ENCODE measurements around the gene FAM13C.

The FAM13C gene

DNA sequence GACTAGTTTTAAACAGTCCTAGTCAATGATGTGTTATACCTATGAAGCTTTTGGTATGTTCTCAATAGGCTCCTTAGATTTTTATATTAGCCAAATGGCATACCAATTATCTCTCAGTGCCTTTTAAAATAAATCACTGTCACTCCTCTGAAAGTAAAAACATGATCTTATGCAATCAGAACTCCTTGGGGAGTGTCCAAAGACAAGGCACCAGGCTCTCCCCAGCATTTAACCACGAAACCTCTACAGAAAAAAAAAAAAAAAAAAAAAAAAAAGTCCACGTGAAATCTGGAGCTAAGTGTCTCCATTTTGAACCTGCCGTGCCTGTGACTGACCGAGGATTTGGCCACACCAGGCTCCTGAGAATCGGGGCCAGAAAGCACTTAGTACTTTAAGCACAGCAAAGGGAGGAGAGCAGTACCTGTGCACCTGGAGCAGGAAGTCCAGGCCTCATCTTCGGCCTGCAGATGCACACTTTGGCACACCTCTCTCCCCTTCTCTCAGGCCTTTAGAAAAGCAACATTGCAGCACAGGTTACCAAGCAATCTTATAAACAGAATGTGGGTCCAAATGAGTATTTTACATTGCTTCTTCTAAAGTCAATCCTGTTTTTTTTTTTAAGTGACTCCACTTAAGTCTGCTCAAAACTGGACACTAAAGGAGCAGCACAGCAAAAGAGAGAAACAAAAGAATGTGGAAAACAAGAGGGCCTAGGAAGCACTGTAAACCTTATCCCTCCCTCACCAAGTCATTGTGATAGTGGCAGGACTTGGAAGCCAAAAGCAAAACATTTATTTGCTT lies 1.5 kb downstream of the FAM13C start:
- no peak for DNase-seq

GRCh38 chr10:59358576-59358975 lies 3.8 kb downstream of the FAM13C start:
- DNase-seq = no peak

- DNase-seq = no peak
Observed at GRCh38 chr10:59354434-59354833, 7.9 kb downstream of the FAM13C start.

DNA sequence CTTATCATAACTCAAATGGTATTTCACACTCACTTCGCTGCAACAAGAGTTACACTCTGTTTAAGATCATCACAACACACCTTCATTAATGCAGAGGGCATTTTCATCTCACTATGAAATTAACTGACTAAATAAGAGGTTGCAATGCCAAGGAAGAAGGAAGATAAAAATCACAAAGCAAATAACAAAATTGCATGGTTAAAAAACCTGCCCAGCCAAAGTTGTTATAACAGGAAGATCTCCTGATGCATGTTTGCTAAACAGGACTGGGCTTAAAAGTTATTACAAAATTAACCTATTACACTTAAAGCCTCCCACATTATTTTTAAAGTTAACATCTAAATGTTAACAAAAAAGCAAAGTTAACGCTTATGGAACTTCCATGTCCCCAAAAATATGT lies 11.8 kb downstream of the FAM13C start:
- DNase-seq = no peak

- DNase-seq = no peak
Observed at GRCh38 chr10:59346321-59346720, 16.0 kb downstream of the FAM13C start.

DNA sequence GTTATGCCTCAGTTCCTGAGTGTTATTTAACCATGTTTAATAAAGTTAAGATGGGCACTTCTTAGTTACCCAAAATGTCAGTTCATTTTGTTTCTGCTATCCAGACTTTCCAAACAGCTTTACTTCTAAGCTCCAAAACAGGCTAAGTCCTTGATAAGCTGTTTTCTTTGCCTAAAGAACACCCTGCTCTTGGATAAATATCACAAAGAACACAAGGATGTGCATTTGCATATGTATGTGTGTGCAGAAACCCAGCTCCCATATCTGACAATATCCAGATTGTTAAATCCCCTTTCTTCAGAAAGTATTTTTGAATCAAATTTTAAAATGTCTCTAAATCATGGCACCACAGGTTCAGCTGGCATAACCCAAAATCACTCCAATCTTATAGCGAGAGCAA lies 19.6 kb downstream of the FAM13C start:
- DNase-seq = no peak

- DNase-seq = no peak
Observed at GRCh38 chr10:59342000-59342399, 20.3 kb downstream of the FAM13C start.

GRCh38 chr10:59340285-59340684 lies 22.1 kb downstream of the FAM13C start:
- DNase-seq = no peak

- DNase-seq = no peak
Observed at GRCh38 chr10:59339351-59339750, 23.0 kb downstream of the FAM13C start.

GRCh38 chr10:59337201-59337652 lies 25.1 kb downstream of the FAM13C start:
- DNase-seq = no peak

DNA sequence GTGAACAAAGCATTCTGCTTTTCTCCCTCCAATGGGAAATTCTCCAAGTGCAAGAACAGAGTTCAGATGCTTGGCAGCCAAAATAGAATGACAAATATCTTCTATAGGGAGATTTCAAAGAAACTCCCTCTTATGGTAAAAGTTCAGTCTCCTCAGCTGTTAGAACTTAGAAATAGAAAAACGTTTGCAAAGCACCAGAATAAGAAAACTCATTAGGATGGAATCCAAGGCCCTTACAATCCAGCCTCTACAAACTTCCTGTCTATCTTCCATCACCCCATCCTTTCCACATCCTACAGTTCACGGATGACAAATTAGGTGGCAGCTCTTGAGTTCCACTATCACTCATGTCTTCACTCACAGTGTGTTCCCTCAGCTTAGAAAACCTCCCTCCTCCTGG lies 25.7 kb downstream of the FAM13C start:
- no peak for DNase-seq

- DNase-seq = no peak
Observed at GRCh38 chr10:59335497-59335896, 26.9 kb downstream of the FAM13C start.

GRCh38 chr10:59333701-59334100 lies 28.6 kb downstream of the FAM13C start:
- DNase-seq = no peak

DNA sequence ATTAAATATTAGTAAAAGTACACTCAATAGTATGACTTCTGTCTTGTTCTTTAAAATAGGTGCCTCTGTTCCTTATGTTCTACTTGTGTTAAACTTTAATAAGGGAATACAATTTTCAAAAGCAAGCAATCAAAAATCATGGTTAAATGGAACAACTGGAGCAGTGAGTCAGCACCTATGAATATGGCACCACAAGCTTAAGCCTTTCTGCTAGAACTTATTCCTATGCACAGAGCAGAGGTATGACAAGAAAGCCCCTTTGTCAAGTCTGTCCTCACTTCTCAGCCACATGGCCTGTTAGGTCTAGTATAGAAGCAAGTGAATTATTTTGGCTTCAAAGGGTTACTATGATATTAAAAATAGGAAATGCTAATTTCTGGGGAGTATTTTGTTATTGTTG lies 29.8 kb downstream of the FAM13C start:
- no peak for DNase-seq

GRCh38 chr10:59331661-59332060 lies 30.7 kb downstream of the FAM13C start:
- DNase-seq = no peak

GRCh38 chr10:59325116-59325515 lies 37.2 kb downstream of the FAM13C start:
- no peak for DNase-seq

DNA sequence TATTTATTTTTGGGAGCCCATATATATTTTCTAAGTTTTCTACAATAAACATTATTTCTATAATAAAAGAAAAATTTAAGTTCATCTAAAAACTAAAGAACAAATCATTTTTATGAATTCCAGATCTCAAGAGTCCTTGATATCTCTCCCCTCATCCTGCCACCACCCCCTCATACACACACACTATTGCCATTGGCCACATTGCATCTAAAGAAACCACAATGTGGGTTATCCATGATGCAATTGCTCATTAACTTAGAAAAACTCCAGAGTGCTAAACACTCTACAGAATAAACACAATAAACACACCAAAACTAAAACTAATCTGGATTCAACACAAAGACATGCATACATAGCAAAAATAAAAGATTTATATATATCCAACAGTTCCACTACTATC lies 37.8 kb downstream of the FAM13C start:
- DNase-seq = no peak

- no peak for DNase-seq
Observed at GRCh38 chr10:59323831-59324401, 38.4 kb downstream of the FAM13C start.

GRCh38 chr10:59323036-59323459 lies 39.3 kb downstream of the FAM13C start:
- DNase-seq = no peak

DNA sequence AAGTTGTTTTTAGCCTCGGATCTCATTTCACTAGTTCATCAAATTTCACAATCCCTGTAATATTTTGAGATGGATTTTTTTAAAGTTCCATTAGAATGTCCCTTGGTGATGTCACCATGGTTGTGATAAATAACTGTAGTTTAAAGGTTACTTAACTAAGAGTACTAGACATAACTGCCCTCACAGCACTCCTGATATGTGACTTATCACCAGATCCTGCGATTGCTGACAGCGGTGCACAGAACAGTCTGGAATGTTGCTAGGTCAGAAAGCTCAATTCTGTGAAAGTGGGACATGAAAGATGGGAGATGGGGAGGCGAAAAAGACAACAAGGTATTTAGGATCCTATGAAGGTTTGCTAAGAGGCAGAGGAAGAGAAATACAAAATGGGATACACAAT lies 40.2 kb downstream of the FAM13C start:
- no peak for DNase-seq

DNA sequence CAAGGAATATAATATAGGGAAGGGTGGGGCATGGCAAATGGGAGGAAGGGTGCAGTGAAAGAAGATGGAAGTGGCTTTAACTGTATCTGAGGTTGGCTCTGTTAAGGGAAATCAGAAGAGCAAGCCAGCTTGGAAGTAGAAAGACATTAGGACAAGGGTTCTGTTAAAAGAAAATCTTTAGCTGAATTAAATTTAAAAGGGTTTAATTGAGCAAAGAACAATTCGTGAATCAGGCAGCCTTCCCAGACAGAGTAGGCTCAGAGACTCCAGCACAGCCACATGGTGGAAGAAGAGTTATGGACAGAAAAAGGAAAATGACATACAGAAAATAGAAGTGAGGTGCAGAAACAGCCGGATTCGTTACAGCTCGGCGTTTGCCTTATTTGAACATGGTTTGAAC lies 42.0 kb downstream of the FAM13C start:
- no peak for DNase-seq

GRCh38 chr10:59319854-59320253 lies 42.5 kb downstream of the FAM13C start:
- DNase-seq = no peak

- no peak for DNase-seq
Observed at GRCh38 chr10:59317066-59317465, 45.3 kb downstream of the FAM13C start.

GRCh38 chr10:59315465-59315864 lies 46.9 kb downstream of the FAM13C start:
- DNase-seq = no peak

GRCh38 chr10:59314268-59314667 lies 48.1 kb downstream of the FAM13C start:
- no peak for DNase-seq
